Activated T-cell treated with anti-CD3 and anti-CD28 coated beads, Interleukin-2, amount 50 U/mL, for 1 hour (primary cell): Measurements from ENCODE around the gene CAMTA1.
"Not testable (repeated sequence)": the region's sequence is repeated elsewhere in the genome, so short reads cannot be mapped to it uniquely, and the experiment has no call there.

ENCODE experiments used
- DNase-seq: peaks from one replicate; pipeline ENCODE4 v3.0.0-alpha.2; 2020

The CAMTA1 gene, protein sequence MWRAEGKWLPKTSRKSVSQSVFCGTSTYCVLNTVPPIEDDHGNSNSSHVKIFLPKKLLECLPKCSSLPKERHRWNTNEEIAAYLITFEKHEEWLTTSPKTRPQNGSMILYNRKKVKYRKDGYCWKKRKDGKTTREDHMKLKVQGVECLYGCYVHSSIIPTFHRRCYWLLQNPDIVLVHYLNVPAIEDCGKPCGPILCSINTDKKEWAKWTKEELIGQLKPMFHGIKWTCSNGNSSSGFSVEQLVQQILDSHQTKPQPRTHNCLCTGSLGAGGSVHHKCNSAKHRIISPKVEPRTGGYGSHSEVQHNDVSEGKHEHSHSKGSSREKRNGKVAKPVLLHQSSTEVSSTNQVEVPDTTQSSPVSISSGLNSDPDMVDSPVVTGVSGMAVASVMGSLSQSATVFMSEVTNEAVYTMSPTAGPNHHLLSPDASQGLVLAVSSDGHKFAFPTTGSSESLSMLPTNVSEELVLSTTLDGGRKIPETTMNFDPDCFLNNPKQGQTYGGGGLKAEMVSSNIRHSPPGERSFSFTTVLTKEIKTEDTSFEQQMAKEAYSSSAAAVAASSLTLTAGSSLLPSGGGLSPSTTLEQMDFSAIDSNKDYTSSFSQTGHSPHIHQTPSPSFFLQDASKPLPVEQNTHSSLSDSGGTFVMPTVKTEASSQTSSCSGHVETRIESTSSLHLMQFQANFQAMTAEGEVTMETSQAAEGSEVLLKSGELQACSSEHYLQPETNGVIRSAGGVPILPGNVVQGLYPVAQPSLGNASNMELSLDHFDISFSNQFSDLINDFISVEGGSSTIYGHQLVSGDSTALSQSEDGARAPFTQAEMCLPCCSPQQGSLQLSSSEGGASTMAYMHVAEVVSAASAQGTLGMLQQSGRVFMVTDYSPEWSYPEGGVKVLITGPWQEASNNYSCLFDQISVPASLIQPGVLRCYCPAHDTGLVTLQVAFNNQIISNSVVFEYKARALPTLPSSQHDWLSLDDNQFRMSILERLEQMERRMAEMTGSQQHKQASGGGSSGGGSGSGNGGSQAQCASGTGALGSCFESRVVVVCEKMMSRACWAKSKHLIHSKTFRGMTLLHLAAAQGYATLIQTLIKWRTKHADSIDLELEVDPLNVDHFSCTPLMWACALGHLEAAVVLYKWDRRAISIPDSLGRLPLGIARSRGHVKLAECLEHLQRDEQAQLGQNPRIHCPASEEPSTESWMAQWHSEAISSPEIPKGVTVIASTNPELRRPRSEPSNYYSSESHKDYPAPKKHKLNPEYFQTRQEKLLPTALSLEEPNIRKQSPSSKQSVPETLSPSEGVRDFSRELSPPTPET (N-terminal part only)

DNA sequence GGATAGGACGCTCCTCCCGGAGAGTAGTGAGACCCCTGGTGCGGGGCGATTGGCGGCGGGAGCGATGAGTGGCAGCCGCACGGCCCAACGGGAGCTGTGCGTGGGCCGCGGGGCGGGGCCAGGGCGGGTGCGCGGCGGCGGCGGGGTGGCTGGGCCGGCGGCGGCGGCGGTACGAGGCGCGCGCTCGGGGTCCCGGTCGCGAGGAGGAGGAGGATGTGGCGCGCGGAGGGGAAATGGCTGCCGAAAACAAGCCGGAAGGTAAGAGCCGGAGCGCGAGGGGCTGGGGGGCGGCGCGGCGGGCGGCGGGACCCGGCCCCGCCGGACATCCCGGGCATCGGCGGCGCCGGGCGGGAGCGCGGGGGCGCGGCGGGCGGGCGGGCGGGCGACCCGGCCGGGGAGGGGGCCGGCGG is at the start of gene CAMTA1:
CAMTA1 (plus strand) TSS at position 137 of the 410 bp plus-strand sequence; CDS start at position 214, 77 bp downstream.
- DNase-seq, result no peak

DNA sequence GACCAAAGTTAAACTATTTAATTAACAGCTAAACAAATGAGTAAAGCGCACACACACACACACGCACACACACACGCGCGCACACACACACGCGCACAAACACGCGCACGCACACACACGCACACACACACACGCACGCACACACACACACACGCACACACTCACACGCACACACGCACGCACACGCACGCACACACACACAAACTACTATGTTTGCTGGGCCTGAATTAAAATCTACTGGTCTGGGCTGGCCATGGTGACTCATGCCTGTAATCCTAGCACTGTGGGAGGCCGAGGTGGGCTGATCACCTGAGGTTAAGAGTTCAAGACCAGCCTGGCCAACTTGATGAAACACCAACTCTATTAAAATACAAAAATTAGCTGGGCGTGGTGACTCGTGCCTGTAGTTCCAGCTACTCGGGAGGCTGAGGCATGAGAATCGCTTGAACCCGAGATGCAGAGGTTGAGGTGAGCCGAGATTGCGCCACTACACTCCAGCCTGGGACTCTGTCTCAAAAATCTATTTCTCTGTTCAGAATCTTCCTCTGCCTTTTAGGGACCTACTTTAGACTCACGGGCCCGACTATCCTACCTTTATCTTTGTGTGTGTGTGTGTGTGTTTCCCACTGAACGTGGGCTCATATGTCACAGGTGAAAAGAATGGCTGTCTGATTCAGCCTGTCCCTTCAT is 46.1 kb upstream of the CAMTA1 start:
- DNase-seq, result no peak

- not testable (repeated sequence) for DNase-seq
These were observed 42.5 kb upstream of the CAMTA1 start for GRCh38 chr1:6742676-6743188.

DNA sequence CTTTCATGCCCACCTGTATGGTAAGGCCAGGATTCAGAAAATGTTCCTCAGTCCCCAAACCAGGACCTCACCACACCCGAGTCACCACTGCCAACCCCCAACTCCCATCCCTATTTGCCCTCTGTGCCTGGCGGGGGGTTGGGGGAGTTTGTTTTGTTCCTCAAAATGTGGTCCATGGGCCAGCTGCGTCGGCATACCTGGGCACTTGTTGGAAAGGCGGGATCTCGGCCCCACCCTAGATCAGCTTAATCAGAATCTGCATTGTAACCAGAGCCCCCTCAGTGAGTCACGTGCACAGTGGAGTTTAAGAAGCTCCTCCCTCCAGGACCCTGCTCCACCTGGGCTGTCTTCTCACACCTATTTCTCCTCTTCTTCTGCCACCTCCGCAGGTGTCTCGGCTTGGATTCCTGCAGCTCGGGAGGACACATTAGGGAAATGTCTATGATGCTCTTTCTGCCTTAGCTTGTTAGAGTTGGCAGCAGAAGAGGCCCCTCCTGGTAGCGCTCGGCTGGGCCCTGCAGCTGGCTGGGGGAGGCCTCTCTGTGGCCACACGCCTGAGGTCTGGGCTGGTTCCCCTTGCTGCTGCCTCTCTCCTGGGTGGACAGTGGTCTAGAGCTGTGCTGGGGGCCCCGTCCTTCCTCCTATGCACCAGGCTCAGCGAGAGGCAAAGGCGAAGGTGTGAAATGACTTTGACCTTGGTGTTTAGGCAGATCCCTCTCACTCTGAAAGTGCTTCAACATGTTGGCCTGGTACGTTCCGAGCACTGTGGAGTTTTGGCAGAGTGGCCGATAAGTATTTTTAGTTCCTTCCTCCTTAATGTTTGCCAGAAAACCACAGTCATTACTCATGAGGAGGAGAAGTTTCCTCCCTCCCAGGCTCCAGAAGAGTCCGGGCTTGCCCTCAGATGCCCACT is 41.8 kb upstream of the CAMTA1 start:
- no peak for DNase-seq

DNA sequence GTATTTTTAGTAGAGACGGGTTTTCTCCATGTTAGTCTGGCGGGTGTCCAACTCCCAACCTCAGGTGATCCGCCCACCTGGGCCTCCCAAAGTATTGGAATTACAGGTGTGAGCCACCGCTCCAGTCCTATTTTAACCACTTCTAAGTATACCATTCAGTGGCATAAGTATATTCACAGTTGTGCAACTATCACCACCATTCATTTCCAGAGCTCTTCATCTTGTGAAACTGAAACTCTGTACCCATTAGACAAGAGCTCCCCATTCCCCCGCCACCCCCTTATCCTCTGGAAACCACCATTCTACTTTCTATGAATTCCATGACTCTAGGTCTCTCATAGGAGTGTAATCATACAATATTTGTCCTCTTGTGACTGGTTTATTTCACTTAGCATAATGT is 40.2 kb upstream of the CAMTA1 start:
- DNase-seq, result no peak

DNA sequence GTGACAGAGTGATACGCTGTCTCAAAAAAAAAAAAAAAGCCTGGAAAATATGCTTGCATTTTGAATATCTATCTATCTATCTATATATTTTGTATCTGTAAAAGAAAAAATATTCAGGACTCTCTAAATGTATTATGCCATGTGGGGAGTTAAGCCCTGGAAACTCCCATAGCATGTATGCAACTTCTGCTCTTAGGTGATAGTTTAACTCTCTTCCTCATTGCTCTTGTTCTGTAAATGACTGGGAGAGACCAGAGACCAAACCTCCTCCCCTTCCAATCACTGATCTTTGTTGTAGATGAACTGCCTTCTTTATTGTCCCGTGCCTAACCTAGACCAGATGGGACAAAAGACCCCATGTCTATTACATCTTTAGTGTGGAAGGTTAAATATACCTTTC is 37.6 kb upstream of the CAMTA1 start:
- no peak for DNase-seq

GRCh38 chr1:6750490-6750889 is 34.8 kb upstream of the CAMTA1 start:
- no peak for DNase-seq

GRCh38 chr1:6753320-6754140 is 31.7 kb upstream of the CAMTA1 start:
- no peak for DNase-seq

DNA sequence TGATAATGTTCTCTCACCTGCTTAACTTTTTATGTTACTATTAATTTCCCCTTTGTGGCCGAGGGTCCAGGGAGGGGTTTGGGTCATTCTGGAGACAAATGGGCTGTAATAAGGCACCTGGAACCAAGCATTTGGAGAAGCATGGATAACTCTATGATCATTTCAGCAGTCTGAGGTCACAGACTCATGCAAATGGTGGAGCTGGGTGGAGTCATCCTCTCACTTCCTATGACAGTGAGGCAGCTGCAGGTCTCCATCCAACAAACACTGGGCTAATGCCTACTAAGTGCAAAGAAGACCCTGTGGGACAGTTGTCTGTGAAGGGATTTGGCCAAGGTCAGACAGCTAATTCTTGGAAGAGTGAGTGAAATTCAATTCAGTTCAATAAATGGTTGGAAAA is 28.8 kb upstream of the CAMTA1 start:
- DNase-seq, result no peak

DNA sequence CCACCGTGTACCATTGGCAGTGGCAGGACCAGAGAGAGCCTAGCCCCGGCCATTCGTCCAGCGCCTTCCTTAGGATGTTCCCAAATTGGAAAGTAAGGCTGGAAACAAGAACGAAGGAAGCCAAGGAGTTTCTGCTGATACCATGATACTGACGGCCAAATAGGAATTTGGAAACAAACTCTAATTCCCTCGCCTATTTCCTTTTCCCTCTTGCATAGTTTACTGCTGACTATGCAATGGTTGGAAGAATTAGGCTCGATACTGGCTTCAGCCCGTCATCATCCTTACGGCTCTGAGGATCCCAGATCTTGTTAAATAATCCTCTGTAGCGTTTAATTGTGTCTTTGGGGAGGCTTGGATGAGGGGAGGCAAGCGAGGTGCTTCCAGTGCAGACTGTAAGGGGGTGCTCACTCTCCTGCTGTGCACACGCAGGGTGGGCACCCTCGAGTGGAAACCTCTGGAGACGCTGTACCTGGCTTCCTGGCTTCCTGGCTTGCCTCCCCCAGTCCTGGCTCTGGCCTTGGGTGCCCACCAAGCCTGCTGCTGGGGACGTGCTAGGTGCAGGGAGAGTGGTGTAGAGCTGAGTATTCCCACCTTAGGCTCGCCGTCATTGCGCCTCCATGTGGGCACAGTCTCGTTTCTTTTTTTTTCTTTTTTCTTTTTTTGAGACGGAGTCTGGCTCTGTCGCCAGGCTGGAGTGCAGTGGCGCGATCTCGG is 27.4 kb upstream of the CAMTA1 start:
- DNase-seq, result no peak

DNA sequence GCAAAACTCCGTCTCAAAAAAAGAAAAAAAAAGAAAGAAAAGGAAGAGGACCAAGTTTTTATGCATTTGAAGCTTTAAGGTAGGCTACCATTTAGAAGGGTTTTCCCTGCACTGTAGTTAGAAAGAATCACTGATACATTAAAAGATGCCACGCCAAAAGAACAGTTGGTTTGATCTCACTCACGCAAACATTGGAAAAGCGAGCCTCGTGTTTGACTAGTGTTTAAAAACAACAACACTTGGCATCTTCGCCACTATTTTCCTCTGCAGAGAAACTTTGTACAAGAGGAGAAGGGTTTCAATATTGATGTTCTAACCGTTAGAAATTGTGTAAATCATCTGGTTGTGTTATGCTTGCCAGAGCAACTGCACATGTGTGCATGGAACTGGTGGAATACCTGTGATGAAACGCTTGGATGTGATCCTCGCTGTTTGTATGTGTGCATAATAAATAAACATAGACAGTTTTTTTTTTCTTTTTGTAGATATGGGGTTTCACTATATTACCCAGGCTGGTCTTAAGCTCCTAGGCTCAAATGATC is 24.0 kb upstream of the CAMTA1 start:
- no peak for DNase-seq

- DNase-seq, result no peak
These were observed 23.2 kb upstream of the CAMTA1 start for GRCh38 chr1:6762060-6762459.

- DNase-seq, result no peak
These were observed 14.4 kb upstream of the CAMTA1 start for GRCh38 chr1:6770751-6771440.

DNA sequence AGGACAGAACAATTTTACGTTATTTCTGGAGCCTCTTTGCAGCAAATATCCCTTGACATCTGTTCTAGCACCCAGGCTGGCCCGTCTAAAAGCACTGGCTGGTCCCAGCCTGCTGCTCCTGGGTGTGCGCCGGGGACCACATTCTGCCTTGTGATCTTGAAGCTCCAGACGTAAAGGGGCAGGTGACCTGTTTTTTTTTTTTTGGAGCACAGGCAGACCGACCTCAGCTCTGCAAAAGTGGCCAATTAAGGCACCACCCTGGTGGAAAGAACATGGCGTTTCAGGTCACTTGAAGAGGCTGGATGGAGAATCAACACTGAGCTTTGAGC is 13.8 kb upstream of the CAMTA1 start:
- DNase-seq, result no peak

GRCh38 chr1:6774381-6774780 is 10.9 kb upstream of the CAMTA1 start:
- DNase-seq, result no peak

DNA sequence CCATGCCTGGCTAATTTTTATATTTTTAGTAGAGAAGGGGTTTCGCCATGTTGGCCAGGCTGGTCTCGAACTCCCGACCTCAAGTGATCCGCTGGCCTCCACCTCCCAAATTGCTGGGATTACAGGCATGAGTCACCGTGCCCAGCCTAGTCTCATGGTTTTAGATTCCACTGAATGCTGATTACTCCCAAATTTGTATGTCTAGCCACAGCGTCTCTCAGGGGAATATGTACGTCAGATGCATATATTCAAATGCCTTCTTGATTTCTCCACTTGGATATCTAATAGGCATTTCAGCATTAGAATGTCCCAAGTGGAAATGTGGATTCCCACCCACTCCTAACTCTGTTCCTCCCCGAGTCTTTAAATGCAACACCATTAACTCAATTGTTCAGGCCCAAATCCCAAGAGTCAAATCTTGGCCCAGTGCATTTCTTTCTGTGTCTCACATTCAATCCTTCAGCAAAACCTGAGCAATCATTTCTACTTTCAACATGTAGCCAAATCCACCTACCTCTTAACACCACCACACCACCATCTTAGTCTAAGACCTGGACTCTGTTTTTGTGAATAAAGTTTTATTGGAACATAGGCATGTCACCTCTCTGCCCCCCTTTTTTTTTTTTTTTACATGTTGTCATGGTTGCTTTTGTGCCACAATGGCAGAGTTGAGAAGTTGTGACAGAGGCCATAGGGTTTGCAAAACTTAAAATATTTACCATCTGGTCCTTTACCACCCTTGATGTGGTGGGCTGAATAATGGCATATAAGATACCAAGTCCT is 9.8 kb upstream of the CAMTA1 start:
- no peak for DNase-seq

DNA sequence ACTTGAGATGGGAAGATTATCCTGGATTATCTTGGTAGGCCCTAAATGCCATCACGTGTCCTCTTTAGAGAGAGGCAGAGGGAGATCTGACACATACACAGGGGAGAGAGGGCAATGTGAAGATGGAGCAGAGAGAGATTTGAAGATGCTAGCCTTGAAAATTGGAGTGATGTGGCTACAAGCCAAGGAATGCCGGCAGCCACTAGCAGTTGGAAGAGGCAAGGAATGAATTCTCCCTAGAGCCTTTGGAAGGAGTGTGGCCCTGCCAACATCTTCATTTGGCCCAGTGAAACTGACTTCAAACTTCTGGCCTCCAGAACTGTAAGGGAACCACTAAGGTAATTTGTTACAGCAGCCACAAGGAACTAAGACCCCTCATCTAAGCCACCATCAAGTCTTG is 8.9 kb upstream of the CAMTA1 start:
- DNase-seq, result no peak

DNA sequence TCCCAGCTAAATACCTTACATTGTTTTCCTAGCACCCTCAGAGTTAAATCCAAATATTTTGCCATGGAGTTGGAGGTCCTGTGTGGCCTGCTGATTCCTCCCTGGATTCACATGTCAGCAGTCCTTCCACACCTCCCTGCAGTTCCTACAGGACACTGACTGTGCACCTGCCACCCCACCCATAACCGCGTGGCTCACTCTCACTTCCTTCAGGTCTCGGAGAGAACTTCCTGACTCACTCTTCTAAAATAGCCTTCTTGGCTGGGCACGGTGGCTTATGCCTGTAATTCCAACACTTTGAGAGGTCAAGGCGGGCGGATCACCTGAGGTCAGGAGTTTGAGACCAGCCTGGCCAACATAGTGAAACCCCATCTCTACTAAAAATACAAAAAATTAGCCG is 8.4 kb upstream of the CAMTA1 start:
- no peak for DNase-seq
